GM21515 (cell line): ENCODE measurements around the gene KCTD16.
A peak's percentile ranks its signal among the peaks of the same experiment; 100 is the strongest.

Source experiments
- ATAC-seq: cut with Tn5 transposase; IDR thresholded peaks from one replicate; pipeline ENCODE4 v1.9.1; 2021; ENCODE audit not compliant: unreplicated experiment

The KCTD16 gene

DNA sequence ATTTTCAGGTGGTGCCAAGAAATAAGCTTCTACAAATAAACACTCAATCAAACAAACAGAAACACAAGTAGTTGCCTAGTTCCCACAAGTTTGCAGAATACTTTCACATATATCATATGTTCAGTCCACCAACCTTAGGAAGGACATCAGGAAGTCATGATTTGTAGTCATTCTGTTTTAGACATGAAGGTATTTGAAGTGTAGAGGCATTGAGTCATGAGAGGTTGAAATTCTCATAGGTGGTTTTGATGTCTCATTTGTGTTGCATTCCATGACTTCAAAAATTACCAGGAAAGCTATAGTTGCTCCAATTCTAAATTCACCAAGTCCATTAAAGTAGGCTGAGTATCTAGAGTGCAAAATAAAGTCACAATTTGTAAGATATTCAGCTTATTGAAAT, 159.0 kb downstream of the KCTD16 start:
- no peak for ATAC-seq

DNA sequence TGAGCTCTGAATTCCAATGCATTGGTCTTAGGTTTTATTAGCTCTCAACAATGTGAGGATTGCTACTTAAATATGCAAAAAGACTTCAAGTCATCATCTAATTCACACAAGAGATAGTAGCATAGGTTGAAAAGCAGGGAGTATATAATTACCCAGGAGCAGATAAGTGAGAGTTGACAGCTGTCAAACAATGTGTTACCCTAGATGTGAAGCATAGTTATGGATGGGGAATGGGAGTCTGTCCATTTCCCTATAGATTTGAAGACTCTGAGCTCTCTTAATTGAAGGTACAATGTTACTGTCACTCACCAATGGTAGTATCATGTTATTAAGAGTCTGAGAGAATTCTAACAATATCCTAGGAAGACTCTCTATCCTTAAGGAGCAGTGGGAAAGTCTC, 160.7 kb downstream of the KCTD16 start:
- no peak for ATAC-seq

DNA sequence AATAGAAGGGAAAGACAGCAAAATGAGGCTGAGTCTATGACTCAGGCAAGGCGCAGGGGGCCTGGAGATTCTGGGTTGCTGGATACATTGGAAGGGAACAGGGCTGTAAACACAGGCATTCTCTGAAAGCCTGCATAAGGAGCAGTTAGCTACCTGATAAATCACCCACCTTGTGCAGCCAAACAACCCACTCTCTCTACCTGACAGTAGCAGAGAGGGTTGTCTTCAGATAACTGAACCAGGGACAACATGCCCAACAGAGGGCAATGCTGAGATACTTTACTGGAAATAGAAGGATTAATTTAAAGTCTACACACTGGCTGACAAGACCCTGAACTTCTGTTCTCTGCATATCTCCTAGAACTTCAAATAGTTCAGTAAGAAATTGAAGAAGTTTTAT, 161.6 kb downstream of the KCTD16 start:
- ATAC-seq, result no peak

DNA sequence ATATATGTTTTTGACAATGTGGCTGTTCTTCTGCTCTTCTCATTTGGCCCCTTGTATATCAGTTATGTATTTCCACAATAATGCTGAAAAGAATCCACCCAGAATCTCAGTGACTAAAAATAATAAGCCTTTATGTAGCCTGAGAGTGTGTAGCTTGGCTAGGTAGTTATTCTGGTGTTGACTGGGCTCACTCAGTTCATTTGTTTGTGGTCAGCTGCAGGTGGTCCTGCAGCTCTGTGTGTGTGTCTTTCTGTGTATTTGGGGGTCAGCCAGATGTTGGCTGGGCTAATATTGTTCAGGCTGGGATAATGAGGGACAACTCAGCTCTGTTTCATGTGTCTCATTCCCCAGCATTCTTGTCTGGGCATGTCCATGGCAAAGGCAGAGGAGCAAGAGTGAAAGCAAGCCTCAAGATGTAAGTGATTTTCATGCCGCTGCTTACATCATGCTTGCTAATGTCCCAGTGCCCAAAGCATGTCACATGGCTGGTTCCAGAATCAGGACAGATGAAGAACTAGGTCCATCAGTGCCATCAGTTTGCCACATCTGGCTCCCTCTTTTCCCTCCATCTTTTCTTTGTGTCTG, 162.8 kb downstream of the KCTD16 start:
- ATAC-seq, result peak; percentile 67

DNA sequence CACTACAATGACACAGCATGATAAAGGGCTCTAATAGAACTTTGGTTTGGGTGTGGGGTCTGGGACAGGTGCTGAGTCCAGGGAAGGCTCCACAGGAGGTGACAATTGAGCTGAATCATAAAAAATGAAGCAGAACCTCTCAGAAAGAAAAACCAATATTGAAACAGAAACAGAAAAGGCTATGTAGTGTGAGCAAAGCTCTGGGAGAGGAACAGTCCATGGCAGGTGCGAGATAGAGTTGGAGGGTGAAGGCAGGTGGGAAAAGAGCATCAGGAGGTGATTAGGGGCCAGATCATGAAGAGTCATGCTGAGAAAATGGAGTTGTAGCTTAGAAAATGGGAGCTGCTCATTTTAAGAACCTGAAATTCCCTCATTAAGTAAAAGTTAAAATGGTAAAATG, 164.9 kb downstream of the KCTD16 start:
- peak; percentile 64 for ATAC-seq

DNA sequence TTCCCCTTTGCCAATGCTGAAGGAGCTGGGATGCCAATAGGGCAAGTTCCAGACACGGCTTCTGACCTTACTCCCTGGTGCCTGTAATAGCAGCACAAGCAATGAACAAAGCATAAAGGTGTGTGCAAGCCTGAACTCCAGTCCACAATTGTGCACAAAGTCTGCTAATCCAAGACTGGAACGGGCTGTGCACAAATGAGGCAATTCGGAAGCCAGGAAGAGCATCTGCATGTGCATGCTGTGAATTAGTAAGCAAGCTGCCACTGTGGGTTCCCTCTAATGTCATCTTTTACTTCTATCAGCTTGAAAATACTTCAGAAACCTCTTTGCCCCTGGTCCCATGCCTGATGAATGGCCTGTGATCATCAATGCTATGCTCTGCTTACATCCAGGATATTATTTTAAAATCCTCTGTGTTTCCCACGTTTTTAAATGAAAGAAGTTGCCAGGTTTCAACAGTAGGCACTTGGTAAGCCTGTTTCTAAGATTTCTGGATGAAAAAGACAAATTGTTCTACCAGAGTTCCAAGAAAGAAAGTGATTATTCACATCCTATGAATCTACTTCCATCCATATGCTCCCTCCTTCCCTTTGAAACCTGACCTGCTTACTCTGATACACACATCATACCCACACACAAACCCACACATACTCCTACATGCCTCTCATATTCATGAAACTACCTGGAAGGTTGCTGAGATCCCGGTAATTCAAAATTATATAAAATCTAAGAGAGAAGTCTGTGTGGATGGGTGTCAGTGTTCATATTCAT, 165.7 kb downstream of the KCTD16 start:
- ATAC-seq, result no peak

DNA sequence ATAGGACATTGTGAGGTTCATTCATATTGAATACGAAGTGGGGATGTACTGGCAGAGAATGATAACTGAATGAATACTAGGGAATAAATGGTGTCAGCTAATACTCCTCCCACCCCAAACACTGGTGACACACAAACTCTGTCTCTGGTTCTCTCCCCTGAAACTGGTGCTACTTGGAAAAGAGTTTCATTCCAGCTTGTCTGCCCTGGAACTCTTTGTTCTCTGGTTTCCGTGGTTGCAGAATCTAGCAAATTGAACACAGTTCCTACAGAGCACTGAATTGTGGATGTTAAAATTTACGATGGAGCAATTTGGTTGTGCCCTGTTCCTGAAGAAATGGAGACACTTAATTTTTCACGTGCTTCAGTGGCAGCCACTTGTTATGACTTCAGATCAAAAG, 181.7 kb downstream of the KCTD16 start:
- no peak for ATAC-seq

DNA sequence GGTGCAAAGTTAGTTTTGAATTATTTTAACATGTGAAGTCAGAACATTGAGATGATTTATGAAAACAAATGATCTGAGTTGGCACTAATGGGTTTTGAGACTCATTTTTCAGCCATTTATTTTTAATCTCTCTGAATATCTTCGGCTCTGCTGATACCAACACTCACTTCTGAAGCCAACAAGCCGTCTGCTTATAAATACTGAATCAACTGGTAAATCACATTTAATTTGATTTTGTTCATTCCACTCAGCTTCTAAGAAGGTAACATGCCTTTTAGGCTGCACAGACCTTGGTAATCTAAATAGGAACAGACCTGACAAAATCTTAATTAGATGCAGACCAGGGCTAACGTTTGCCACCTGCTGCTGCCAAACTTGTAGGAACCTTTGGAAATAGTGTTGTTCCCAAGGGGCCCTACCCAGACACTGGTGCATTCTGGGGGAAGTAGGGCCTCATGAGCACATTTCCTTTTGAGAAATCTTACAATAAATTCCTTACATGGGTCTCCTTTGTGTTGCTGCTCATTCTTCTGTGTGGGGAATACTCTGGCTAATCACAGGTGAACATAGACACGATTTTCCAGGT, 182.2 kb downstream of the KCTD16 start:
- no peak for ATAC-seq

DNA sequence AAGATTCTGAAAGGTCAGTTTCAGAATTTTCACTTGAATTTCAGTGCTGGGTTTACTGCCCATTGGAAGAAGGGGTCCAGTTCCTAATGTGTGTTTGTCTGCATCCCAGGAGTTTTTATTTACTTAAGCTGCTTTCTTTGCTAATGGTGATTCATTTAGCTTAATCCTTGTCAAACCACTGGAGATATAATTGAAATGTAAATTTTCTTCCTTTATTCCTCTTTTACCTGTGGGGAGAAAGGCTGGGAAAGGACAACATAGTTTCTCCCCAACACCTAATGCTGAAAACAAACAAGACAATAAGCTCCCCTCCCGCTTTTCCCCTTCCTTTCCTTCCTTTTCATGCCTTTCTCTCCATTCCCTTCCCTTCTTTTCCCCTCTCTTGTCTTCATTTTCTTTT, 185.8 kb downstream of the KCTD16 start:
- no peak for ATAC-seq

DNA sequence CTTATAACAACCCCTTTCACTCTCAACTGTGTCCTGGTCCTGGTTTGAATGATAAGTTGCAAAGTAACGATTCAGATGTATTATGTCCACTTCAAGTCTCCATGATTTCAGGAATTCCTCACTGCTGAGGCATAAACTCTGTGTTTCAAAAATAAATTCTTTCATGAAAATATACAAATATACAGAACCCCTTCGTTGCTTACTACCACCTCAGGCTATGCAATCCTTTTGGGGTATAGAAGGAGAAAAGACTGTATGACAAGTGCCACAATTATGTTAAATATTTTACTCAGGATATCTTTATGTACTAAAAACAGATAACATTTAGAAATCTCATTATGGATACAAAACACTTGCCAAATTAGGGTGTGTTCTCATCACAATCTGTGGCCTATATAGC, 190.7 kb downstream of the KCTD16 start:
- ATAC-seq, result no peak

DNA sequence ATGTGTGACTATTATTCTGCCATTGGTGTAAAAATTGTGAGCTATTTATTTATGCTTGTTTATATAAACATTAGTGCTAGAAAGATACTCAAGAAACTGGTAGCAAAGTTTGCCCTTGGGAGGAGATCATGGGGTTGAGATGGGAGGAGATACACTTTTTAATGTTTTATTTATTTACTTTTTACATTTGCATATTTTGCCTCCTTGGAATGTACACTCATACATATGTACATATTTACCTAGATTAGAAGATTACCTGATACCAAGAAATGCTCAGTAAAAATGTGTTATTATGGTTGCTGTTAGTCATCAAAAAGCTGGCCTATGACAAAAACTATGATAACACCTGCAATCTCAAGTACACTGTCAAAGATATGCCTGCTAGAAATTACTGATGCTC, 195.2 kb downstream of the KCTD16 start:
- no peak for ATAC-seq

DNA sequence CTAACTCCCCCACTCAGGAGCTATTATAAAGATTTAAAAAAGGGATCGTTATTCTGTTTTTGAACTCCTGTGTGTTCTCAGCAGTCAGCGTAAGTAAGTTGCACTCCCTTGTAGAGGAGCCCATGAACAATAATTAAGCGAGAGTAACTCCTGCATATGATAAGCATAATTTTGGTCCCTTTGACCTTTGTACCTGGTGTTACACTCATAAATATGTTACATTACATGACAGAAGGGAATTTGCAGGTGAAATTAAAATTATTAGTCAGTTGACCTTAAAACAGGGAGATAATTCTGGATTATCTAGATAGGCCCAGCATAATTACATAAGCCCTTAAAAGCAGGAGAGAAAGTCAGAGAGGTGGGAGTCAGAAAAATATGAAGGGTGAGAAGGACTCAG, 197.3 kb downstream of the KCTD16 start:
- ATAC-seq, result no peak

DNA sequence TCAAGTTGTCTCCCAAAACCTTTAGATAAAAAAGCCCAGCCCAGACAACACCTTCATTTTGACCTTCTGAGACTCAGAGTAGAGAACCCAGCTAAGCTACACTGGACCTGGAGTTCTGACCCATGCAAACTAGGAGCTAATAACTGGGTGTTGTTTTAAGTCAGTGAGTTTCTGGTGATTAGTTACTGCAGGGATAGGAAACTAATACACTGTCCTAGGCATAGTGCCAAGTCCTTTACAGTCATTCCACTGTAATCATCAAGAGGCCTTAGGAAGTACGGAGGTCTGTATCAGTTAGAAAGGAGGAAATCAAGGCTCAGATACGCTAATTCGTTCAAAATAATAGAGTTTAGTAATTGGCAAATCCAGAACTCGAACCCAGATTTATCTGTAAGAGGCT, 197.9 kb downstream of the KCTD16 start:
- ATAC-seq, result no peak

DNA sequence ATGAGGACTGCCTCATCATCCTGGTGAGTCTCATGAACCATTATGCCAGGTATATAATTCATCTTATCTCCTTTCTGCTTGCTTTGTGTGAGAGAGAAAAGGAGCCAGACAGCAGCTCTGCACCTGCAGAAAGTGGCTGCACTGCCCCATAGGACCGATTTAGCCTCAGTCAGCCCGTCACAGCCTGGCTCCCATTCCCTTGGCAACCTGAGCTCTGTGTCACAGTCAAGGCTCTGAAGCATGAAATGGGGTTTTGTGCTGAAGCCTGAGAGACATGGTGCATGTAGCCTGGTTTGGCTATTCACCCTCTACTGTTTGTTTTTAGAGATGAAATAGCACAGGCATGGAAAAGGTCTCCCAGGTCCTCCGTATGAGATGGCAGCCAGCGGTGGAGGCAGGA, 198.3 kb downstream of the KCTD16 start:
- ATAC-seq, result no peak

DNA sequence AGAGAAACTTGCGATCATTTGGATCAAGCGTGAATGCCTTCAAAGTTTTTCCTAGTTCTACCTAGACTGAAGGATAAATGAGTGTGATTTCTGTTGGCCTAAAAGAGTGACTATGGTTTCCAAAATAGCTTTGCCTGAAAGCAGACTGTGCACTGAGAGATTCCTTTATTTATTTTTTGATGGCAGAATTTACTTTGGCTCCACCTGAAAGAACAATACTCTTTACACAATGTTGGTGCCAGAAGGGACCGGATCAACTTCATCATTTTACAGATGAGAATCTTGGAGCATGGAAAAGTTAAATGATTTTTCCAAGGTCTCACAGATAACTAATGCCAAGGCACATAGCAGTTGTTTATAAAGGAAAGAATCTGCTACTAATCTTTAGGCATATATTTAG, 199.6 kb downstream of the KCTD16 start:
- no peak for ATAC-seq

DNA sequence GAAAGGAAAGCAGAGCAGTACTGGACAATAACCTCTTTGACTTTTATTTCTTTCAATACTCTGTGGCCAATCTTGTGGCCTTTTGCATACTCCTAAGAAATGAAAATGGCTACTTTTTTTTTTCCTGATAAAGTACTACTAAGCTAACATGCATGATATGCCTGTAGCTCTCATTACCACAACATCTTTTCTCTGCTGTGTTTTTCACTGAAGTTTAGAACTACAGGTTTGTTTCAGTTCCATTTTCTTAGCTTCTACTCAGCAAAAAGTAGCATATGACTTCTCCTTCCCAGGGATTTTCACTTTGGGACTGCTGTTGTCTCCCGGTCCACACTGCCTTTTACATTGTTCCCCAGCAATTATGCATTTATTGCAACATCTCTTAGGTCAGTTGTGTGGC, 204.0 kb downstream of the KCTD16 start:
- no peak for ATAC-seq

DNA sequence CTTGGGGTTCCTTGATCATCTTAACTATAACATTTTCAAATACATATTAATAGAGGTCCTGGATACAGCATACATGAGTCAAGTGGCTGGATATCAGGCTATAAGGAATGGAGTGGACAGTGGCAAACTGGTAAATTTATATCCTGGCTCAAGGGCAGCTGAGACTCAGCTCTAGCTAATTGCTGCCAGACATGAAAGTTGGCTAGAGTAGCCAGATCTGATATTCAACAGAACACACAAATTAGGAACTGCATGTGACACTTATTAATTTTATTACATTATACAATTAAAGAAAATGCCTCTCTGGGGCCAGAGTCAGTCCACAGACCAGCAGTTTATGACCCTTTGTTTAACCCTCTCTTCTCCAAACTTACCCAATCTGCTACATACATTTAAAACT, 206.5 kb downstream of the KCTD16 start:
- no peak for ATAC-seq

DNA sequence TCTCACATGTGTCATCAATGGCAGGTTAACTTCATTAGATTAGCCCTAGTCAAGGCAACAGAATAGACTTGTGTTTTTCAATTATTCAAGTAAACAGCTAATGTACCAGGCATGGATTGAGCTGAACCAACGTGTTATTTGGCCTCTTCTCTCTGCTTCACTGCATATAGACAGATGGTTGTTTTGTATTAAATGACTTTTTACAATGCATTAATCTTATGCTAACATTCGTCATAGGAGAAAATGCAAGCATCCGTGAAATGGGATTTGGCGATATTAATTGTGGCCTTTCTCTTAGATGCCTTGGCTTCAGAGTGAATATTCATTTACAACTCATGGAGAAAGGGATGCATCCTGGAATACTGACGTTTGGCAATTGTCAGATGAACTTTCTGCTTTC, 208.0 kb downstream of the KCTD16 start:
- ATAC-seq, result no peak

DNA sequence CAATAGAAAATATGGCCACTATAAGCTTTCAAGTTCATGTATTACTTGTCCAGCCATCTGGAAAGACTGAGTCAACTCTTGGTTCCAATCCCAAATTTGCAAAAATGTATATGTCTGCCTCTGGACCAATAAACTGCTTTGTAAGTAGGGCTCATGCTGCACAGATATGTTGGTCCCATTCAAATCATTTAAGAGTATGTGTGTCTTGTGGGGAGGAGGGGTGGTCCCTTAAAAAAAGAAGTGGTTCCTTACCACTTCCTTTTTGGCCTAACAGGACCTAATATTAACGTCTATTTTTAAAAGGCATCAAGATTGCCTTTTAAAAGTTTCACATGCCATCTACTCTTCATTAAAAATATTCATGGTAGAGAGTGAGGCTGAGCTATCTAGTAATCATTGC, 214.9 kb downstream of the KCTD16 start:
- ATAC-seq, result no peak

DNA sequence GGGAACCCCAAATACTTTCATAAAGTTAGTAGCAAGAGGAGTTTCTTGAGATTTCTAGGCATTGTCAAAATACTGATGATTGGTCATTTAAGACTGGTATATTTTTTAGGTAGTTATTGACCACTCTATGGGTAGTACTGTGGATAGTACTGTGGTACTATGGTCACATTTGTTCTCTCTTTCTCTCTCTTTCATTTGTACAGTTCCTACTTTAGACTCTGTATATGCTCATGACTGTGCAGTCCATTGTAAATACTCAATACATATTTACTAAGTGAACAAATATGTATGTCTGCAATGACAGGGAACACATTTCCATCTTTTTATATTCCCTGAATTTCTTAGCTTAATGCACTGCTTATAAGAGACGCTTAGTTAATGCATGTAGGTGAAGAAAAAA, 215.6 kb downstream of the KCTD16 start:
- no peak for ATAC-seq

DNA sequence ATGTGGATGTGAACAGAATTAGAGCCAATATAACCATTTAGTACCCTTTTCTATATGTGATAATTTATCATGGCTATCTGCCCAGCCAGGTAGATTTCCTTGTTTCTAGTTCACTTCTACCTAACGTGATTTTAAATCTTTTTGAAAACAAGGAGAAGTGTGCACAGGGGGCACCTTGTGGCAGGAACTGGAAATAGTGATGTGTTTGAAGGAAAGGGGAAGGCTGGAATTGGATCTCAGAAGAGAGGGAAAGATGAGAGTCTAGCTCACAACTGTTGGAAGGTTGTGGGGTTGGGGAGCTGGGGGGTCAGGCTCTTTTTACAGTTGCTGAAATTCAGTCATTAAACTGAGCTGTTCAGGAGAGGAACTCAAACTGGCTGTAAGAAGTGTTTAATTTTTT, 219.5 kb downstream of the KCTD16 start:
- ATAC-seq, result no peak

DNA sequence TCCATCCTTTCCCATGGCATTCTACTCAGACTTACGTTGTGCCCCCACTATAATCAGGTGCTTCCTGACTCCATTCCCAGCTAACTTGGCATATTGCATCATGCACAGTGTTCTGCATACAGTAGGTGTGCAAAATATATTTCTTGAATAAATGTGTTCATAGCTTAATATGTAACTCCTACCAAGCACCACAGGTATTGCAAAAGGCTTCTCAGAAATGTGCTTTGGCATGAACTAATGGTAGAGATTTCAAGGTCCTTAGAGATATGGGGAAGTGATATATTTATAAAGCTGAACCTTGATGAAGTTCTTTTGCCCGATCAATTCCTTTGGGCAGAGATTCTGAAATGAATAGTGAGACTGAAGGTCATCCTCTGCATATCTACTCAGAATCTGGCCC, 220.4 kb downstream of the KCTD16 start:
- ATAC-seq, result no peak
